ENCODE measurements around the gene CDC42BPA.

DNA sequence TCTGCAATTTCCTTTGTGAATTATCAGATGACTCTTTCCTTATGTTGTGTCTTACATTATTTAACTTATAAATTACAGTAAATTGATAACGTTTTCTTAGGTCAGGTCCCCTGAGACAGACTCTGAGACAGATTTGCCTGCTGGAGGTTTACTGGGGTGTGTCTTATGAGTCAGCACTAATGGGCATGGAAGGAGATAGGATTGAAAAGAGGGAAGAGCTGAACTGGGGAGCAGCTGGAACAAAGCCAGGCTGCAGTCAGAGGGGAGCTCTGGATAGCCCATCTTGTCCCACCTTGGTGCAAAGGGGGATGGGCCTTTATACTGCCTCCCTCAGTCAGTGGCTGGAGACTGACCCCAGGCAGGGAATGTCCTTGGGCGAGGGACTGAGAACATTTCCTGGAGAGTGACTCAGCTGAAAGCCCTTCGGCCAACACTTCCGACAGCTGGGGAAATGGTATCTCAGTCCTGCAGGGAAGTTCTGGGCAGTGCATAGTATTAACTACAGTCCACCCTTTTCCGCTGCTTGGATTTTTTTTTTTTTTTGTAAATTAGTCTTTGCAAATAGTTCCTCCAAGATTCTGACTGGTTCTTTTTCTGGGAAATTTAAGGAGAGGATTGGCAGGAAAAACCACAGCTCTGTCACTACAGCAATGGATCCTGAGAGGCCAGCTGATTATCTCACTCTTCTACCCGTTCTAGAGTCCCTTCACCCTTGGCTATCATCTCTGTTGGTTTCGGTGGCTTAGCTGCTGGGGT is 39.1 kb upstream of the CDC42BPA start:
- TF ChIP-seq, protein P1, sequence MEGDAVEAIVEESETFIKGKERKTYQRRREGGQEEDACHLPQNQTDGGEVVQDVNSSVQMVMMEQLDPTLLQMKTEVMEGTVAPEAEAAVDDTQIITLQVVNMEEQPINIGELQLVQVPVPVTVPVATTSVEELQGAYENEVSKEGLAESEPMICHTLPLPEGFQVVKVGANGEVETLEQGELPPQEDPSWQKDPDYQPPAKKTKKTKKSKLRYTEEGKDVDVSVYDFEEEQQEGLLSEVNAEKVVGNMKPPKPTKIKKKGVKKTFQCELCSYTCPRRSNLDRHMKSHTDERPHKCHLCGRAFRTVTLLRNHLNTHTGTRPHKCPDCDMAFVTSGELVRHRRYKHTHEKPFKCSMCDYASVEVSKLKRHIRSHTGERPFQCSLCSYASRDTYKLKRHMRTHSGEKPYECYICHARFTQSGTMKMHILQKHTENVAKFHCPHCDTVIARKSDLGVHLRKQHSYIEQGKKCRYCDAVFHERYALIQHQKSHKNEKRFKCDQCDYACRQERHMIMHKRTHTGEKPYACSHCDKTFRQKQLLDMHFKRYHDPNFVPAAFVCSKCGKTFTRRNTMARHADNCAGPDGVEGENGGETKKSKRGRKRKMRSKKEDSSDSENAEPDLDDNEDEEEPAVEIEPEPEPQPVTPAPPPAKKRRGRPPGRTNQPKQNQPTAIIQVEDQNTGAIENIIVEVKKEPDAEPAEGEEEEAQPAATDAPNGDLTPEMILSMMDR (conservative IDR thresholded peaks at IDR 0.05 in 1 of 2, IDR thresholded peaks at IDR 0.05 in 1 of 2; ENCODE audit: low read depth in 1 of 2, low read length in 2 of 2) = no peak
- TF ChIP-seq EZH2 (IDR thresholded peaks at IDR 0.05; ENCODE audit: low read length, missing control alignments) = no peak
